Mesenteric fat pad (tissue), 1 donor: ENCODE measurements around the gene TM2D1. TPM values are rescaled to one million over a fixed set of nuclear protein-coding genes. Genes with fewer than 3 reads are reported as not detected.
"Not testable (repeated sequence)": the region's sequence is repeated elsewhere in the genome, so short reads cannot be mapped to it uniquely, and the experiment has no call there.

Source experiments
- DNase-seq: peaks from one replicate; pipeline ENCODE4 v3.0.0-alpha.2; 2020; ENCODE audit warnings: low spot score
- total RNA-seq: library from RNA; stranded (reverse); fragmentation: NEBNext Ultra II Directional; extraction: Animal tissue kit (Norgen Biotek cat#: 25700); gene quantifications from one replicate; pipeline ENCODE4 v1.2.1, GENCODE V29; 2021
- donor health status: DM: yes; HTN: yes; CAD: no.

The TM2D1 gene
- total RNA-seq, 1 donor from 2014 or later, result 34.9 TPM

- DNase-seq, result not testable (repeated sequence)
Measured at GRCh38 chr1:61718996-61719663, 5.8 kb downstream of the TM2D1 start.

GRCh38 chr1:61711969-61712368, 13.0 kb downstream of the TM2D1 start:
- DNase-seq, result no peak

- not testable (repeated sequence) for DNase-seq
Measured at GRCh38 chr1:61711257-61711656, 13.7 kb downstream of the TM2D1 start.

GRCh38 chr1:61709908-61710289, 15.0 kb downstream of the TM2D1 start:
- DNase-seq, result no peak

DNA sequence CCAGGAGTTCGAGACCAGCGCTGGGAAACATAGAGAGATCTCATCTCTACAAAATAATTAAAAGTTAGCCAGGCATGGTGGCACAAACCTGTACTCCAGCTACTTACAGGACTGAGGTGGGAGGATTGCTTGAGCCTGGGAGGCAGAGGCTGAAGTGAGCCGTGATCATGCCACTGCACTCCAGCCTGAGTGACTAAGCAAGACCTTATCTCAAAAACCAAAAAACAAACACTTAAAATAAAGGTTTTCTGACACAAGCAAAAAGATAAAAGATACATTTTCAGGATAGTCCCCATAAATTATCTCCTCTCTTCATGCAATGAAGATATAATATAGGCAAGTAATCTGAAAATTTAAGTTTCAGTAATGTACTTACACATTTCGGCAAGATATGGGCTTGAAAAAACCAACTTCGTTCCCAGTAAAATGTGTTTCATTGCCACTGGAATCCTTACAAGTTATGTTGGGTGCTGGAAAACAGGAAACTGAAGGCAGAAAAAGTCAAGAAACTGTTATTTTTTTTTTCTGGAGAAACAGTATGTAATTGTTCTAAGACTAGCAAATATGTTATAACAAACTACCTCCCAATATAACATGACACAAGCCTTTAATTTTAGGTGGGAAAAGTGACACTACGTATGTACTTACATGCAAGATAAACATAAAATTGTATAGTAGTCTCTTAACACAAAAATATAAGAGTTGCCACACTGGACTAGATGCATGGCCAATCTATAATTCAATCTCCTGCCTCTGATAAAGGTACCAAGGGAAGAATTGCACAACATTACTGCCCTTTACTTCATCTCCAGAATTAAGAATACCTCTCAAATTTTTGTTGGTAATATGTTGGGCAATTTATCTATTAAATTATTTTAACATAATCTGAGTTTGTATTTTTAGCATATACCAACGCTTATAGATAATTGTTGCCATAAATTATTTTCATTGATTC, 15.7 kb downstream of the TM2D1 start:
- no peak for DNase-seq

- no peak for DNase-seq
Measured at GRCh38 chr1:61699911-61700851, 24.8 kb downstream of the TM2D1 start.

DNA sequence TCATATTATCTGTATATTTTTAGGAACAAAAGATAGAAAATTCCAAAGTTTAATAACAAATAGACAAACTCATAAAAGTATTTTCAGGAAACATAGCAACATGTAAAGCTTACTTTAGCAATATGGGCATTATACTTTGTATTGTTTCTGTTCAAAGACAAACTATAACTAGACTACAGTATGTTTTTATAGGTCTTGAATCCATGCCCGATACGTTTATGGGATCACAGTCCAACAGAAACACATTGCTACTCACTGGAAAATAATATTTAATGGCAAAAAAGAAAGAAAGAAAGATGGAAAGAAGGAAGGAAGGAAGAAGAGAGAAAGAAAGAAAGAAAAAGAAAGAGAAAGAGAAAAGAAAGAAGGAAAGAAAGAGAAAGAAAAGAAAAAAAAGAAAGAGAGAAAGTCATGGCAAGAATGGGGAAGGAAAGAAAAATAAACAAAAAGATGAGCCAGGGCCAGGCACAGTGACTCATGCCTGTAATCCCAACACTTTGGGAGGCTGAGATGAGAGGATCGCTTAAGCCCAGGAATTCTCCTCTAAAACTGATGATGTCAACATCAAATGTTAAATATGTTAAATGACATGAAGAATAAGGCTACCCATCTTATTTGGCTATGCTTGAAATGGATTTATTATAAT, 32.7 kb downstream of the TM2D1 start:
- no peak for DNase-seq

GRCh38 chr1:61687901-61688300, 37.0 kb downstream of the TM2D1 start:
- no peak for DNase-seq

DNA sequence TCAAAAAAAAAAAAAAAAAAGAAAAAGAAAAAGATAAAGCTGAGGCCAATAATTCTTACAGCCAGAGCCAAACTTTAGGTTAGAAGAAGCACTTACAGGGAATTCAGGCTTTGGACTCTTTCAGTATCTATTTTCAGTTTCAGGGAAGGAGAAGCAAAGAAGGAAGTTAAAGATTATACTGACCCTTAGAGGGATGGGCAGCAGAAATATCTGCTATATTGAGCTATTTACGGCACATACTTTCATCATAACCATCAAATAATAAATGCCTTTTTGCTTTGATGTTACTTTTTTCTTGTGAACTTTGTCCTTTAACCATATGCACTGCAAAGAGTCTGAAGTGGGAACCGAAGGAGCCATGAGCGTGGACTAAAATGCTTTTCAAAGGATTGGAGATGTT, 42.0 kb downstream of the TM2D1 start:
- DNase-seq, result no peak

DNA sequence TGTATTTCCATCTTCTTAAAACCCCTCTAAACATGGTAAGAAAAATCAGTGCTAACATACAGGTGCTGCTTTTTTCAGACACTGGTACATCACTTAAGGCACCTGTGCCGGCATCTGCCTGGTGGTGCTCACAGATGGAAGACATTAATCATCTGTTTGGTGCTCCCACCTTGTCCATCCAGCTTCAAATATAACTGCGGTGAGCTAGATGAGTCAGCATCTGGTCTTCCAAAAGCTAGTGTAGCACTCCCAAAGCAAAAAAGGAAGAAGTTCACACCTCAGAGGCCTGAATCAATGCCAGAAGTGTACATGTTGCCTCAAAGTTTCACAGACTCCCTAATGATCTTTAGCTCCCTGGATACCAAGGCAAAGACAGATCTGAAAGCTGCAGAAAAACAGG, 44.4 kb downstream of the TM2D1 start:
- no peak for DNase-seq

DNA sequence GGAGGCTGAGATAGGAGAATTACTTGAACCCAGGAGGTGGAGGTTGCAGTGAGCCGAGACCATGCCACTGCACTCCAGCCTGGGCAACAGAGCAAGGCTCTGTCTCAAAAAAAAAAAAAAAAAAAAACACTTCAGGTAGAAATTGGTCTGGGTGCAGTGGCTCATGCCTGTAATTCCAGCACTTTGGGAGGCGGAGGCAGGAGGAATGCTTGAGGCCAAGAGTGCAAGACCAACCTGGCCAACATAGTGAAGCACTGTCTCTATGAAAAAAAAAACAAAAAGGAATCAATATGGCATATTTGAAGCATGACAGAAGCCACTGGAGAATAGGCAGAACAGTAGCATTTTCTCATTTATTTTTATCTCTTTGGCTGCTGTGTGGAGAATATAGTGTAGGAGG, 48.1 kb downstream of the TM2D1 start:
- not testable (repeated sequence) for DNase-seq

GRCh38 chr1:61674221-61674620, 50.7 kb downstream of the TM2D1 start:
- no peak for DNase-seq

DNA sequence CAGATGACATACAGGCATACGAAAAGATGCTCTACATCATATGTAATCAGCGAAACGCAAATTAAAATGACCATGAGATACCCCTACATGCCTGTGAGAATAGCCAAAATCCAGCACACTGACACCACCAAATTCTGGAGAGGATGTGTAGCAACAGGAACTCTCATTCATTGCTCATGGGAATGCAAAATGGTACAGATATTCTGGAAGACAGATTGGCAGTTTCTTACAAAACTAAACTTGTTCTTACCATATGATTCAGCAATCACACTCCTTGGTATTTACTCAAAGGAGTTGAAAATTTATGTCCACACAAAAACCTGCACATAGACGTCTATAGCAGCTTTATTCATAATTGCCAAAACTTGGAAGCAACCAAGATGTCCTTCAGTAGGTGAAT, 52.6 kb downstream of the TM2D1 start:
- no peak for DNase-seq

GRCh38 chr1:61670445-61670844, 54.5 kb downstream of the TM2D1 start:
- DNase-seq, result no peak

GRCh38 chr1:61670016-61670415, 54.9 kb downstream of the TM2D1 start:
- no peak for DNase-seq

- DNase-seq, result no peak
Measured at GRCh38 chr1:61659061-61659460, 65.9 kb downstream of the TM2D1 start.

- no peak for DNase-seq
Measured at GRCh38 chr1:61655453-61655852, 69.5 kb downstream of the TM2D1 start.

- DNase-seq, result no peak
Measured at GRCh38 chr1:61654067-61654466, 70.9 kb downstream of the TM2D1 start.

GRCh38 chr1:61648983-61649742, 75.8 kb downstream of the TM2D1 start:
- no peak for DNase-seq

- no peak for DNase-seq
Measured at GRCh38 chr1:61647142-61647541, 77.8 kb downstream of the TM2D1 start.
